ENCODE results near the gene FAM222A. TPM values are rescaled to one million over a fixed set of nuclear protein-coding genes. Genes with fewer than 3 reads are reported as not detected.
A peak's percentile ranks its signal among the peaks of the same experiment; 100 is the strongest.

Gene FAM222A
- polyA plus RNA-seq, 1 experiment, result 0.36 TPM

DNA sequence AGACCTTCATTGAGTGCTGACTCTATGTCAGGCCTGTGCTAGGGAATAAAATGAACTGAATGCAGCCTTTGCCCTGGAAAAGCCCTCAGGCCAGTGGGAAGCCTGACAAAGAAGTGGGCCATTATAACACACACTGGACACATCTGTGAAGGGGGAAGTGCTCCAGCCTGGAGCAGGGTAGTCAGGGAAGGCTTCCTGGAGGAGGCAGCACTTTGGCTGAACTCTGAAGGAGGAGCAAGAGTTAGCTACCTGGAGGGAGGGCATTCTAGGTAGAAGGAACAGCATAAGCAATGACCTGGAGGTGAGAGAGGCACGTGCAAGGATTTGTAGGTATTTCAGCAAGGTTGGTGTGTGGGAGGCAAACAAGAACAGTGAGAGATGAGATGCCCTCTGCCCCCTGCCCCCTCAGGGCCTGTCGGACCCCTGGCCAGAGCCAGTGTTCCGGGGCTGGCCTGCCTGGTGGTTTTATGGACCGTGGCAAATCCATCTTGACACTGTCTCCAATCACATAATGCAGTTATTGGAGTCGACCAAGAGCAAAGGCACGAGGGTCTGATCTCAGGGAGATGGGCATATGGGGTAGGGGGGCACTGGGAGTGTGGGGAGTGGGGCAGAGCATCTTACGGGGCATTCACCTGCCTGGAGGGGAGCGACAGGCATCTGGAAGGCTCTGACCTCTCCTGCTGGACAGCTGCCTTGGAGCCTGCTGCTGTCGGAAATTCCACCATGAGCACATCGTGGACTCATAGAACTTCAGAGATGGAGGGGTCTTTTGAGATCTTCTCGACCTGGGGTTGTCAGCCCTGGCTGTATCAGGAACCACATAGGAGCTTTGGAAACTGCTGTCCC is 2.7 kb upstream of the FAM222A start:
- ChIA-PET CTCF (no interaction called here), POLR2A (no interaction called here)
- no peak overlapping the region for H3K4me3 ChIP-seq (ENCODE audit: low read depth, low read length)
- TF ChIP-seq, protein P1, sequence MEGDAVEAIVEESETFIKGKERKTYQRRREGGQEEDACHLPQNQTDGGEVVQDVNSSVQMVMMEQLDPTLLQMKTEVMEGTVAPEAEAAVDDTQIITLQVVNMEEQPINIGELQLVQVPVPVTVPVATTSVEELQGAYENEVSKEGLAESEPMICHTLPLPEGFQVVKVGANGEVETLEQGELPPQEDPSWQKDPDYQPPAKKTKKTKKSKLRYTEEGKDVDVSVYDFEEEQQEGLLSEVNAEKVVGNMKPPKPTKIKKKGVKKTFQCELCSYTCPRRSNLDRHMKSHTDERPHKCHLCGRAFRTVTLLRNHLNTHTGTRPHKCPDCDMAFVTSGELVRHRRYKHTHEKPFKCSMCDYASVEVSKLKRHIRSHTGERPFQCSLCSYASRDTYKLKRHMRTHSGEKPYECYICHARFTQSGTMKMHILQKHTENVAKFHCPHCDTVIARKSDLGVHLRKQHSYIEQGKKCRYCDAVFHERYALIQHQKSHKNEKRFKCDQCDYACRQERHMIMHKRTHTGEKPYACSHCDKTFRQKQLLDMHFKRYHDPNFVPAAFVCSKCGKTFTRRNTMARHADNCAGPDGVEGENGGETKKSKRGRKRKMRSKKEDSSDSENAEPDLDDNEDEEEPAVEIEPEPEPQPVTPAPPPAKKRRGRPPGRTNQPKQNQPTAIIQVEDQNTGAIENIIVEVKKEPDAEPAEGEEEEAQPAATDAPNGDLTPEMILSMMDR (IDR thresholded peaks at IDR 0.05; ENCODE audit: insufficient read depth, low read depth, low read length), result no peak
- no peaks in the 10 kb centered on the region for H3K36me3 ChIP-seq (ENCODE audit: control insufficient read depth, insufficient read depth, low read length)
- H3K27me3 ChIP-seq (ENCODE audit: control insufficient read depth, insufficient read depth, low read length), result peaks cover 18% of the 10 kb centered on the region
- no peak for DNase-seq (ENCODE audit: low read depth)

DNA sequence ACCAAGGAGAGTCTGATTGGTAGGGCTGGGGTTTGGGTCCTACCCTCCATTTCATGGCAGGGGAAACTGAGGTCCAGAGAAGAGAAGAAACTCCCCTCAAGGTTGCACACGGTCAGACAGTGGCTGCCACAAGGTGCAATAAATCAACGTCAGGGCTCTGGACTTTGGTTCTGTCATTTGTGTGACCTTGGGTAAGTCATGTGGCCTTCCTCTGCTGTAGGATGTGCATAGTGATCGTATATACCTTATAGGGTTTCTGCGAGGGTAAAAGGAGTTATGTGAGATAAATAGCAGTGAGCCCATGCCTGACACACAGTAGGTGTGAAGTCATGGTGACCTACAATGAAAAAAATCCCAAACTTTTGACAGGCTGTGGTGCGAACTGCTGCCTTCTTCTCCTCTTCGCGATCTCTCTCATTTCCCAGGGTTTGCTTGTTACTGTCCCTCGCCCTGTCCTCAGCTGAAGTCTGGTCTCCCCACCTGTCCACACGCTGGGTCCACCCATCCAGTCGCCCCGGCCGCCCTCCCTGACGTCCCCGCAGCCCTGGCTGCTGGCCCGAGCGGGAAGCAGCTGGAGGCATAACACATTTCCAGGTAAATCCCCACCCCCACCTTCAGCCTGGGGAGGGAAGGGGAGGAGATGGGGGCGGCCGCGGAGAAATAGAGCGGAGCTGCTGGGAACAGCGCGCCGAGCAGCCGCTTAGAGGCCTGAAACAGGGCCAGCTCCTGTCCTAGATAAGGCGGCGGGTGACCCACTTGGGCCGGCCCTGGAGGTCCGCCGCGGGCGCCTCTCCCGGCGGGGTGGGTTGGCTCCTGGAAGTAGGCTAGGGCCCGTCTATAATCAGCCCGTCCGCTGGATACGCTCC is 1.8 kb upstream of the FAM222A start:
- no peak for DNase-seq (ENCODE audit: low read depth)
- ChIA-PET POLR2A (no interaction called here), CTCF (no interaction called here)
- Histone ChIP-seq H3K4me3 (ENCODE audit: low read depth, low read length) (no peak overlapping the region), H3K27me3 (ENCODE audit: control insufficient read depth, insufficient read depth, low read length) (peaks cover 17% of the 10 kb centered on the region), H3K36me3 (ENCODE audit: control insufficient read depth, insufficient read depth, low read length) (no peaks in the 10 kb centered on the region)
- TF ChIP-seq, protein P1 (IDR thresholded peaks at IDR 0.05; ENCODE audit: insufficient read depth, low read depth, low read length), result no peak

DNA sequence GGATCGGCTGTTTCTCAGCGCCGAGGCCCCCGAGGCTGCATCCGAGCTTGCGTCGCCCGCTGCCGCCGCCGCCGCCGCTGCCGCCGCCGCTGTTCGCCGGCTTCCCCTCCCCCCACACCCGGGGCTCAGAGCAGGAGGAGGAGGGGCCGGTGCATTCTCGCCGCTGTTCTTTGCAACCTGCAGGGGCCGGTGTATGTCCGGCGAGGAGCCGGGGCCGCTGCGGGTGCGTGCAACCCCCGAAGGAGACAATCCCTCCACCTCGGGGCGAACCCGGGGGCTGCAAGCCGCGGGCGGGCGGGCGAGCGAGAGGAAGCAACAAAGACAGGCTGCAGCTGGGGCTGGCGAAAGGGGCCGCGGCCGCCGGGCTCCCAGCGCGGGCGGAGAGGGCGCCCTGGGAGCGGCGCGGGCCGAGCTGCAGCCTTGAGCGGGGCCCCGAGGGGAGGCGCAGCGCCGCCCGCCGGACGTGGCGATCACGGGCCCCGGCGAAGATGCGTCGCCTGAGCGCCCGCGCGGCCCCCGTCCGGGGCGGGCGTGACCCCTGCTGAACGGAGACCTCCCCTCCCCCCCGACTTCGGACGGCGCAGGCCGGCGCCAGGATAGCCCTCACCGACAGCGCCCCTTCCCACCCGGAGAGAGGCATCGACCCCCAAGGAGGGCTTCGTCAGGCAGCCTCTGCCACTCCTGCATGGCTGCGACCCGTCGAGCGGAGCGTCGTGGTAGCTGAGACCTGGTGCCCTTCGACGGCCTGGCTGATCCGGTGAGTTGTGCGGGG is 702 bp downstream of the FAM222A start:
- peaks cover 14% of the 10 kb centered on the region for H3K27me3 ChIP-seq (ENCODE audit: control insufficient read depth, insufficient read depth, low read length)
- ChIA-PET CTCF (interaction anchor here (0.6 kb wide), 1 partner anchor 1087 kb away, joined by 3 read pairs; no protein-coding TSS in a partner anchor), POLR2A (no interaction called here)
- DNase-seq (ENCODE audit: low read depth), result no peak
- TF ChIP-seq, protein P1 (IDR thresholded peaks at IDR 0.05; ENCODE audit: insufficient read depth, low read depth, low read length), result 0 out of 2 replicates have a peak, but pooled peaks have one; percentile 4
- H3K36me3 ChIP-seq (ENCODE audit: control insufficient read depth, insufficient read depth, low read length), result no peaks in the 10 kb centered on the region
- peak overlapping the region; percentile 54 for H3K4me3 ChIP-seq (ENCODE audit: low read depth, low read length)

DNA sequence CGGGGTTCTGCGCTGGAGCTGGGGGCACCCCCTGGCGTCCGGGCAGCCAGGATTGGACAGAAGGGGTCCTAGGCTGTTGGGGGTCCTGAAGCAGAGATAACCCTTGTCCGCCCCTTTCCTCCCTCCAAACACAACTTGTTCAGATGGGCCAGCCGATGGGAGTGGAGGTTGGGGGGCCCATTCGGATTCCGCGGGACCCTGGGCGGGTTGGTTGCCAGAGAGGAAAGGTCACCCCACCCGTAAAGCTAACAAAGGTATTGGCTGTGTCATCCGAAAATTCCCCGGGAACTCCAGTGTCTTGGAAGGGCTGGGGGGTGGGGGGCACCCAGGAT is 1.3 kb downstream of the FAM222A start:
- CTCF ChIA-PET, result no interaction called here
- TF ChIP-seq, protein P1 (IDR thresholded peaks at IDR 0.05; ENCODE audit: insufficient read depth, low read depth, low read length), result no peak
- Histone ChIP-seq H3K36me3 (ENCODE audit: control insufficient read depth, insufficient read depth, low read length) (no peaks in the 10 kb centered on the region), H3K27me3 (ENCODE audit: control insufficient read depth, insufficient read depth, low read length) (peaks cover 14% of the 10 kb centered on the region), H3K4me3 (ENCODE audit: low read depth, low read length) (no peak overlapping the region)
- POLR2A ChIA-PET, result no interaction called here
- no peak for DNase-seq (ENCODE audit: low read depth)
